ENCODE results near the gene KIF26B.

KIF26B gene

DNA sequence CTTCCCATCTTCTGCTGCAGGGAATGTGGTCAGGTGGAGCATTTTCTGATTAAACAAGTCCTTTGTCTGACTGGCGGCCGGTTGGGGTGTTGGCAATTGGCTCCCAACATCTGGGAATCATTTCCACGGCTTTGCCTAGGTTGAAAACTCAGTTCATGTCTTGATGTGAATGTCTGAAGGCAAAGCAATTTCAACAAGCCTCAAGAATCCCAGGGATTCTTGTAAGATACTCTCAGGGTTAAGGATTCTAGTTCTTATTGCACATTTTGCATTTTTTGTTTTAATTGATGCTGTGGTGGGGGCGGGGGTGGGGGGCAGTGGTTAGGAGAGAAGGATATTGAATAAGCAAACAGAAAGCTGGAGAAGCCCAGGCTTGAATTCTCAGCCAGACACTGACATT, 273.9 kb downstream of the KIF26B start:
- DNase-seq (ENCODE audit: low read depth), result no peak

DNA sequence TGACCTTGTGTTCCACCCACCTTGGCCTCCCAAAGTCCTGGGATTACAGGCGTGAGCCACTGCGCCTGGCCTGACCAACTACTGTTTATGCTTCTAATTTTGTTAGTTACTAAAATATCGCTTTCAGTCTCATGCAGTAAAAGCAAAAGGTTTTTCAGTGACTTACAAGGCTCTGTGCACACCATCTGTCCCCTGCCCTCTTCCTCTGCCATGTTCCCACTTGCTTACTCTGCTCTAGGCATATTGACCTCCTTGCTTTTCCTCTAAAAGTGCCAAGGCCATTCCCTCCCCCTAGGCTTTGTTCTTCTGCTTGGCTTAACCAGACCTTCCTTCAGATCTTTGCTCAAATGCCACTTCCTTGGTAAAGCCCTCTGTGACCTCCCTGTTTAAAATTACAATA, 276.9 kb downstream of the KIF26B start:
- no peak for DNase-seq (ENCODE audit: low read depth)

DNA sequence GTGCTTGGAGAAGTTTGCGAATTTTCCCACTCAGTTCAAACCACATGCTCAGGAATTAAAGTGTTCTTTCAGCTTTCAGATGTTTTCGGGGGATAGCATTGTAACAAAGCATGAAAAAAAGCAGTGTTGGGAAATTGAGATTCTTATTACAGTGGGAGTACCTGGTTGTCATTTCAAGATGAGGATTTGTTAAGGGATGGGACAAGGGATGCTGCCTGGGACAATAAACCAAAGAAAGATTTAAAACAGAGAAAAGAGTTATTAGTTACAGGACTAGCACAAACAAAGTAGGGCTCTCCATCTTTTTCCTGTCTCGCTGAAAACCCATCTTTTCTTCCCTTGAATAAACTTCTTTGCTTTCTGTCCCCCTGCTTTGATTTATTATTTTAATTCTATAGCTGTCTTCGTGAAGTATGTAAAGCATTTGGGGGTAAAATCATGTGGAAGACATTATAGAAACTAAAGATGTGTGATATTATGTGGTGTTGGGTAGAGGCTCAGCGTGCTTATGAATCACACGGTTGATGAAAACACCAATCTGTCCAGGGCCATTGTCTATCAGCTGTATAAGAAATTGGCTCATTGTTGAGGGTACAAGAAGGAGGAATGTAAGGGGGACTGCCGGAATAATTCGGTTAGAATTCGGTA, 277.6 kb downstream of the KIF26B start:
- DNase-seq (ENCODE audit: low read depth), result no peak

DNA sequence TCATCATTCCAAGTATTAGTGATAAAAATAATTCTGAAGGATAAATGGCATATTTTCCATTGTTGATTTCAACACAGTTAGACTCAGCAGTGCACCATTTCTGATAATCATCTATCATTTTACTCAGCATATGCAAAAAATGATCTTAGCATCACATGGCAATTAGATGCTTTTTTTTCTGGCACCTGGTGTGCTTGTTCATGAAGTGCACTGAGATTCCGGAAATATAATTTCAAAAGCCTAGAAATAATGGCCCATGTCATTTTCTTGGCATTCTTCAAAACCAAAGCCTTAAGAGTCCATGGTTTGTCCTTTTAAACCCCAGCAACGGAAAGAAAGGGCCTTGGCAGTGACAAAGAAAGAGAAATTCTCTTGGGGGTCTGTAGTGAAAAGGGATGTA, 278.8 kb downstream of the KIF26B start:
- DNase-seq (ENCODE audit: low read depth), result no peak

DNA sequence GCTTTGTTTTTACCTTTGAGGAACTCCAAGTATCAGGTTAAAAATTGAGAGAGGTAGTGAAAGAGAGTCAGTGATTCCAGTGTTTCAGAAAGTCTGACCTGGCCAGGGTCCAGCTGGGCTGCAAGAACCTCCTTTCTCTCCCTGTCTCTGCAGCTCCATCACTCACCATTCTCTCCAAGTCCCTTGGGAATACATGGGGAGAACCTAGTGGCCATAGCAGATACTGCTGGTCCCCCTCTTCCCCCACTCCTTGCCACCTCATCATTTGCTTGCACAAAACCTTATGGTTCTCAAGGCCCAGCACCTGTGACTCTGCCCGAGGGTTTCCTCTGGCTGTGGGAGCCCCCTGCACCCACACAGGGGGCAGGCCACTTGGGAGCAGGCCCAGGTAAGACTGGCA, 279.5 kb downstream of the KIF26B start:
- DNase-seq (ENCODE audit: low read depth), result no peak

DNA sequence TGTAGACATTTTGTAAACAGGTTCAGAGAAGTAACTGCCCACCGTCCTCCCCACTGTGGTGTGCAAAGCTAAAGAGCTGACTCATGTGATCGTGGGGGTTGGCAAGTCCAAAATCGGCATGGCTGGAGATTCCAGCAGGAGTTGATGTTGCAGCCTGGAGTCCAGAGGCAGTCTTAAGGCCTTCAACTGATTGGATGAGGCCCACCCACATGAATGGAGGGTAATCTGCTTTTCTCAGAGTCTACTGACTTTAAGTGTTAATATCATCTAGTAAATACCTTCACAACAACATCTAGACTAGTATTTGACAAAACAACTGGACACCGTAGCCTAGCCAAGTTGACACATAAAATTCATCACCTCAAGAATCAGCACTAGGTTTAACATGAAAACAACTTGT, 281.6 kb downstream of the KIF26B start:
- no peak for DNase-seq (ENCODE audit: low read depth)

DNA sequence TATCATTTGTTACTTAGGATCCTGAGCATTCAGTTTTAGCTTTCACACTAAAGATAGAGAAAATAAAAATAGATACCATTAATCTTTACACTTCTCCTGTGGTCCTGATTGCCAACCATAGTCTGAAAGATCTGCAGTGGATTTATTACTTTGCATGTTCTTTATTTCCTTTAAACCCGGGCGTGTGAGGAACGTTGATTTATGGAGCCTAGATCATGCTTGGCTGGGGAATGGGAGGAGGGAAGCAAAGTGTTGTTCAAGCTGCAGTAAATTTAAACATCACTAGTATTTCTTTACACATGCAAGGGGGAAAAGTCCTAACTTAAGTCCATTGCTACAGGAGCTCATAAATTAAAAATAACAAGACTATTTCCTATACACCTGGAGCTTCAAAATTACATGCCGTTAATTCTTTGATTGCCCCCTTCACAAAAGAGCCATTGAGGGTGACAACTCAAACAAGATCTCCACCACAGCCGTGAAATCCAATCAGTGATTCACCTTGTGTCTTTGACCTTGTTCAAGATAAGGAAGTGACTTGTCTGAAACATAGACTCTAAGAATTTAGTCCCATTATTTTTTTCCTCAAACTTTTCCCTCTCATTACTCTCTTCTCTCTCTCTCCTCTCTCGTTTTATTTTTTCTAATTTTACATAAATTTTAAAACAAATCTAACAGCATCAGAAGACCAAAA, 282.7 kb downstream of the KIF26B start:
- no peak for DNase-seq (ENCODE audit: low read depth)

DNA sequence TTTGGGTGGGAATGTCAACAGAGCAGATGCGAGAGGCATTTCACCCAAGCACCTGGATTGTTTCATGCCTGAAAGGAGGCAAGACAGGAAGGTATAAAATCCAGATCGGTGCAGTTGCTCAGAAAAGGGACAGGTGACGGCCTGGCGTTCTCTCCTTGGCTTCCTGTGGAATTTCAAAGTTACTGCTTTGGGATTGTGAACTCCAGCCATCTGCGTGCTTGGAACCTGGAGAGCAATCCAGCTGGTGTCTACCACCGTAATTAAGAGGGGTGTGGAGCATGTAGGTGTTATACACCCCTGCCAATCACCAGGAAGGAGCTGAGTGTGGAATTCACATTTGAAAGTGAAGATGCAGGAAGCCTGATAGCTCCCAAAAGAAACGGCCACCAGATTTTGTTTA, 286.1 kb downstream of the KIF26B start:
- DNase-seq (ENCODE audit: low read depth), result no peak

DNA sequence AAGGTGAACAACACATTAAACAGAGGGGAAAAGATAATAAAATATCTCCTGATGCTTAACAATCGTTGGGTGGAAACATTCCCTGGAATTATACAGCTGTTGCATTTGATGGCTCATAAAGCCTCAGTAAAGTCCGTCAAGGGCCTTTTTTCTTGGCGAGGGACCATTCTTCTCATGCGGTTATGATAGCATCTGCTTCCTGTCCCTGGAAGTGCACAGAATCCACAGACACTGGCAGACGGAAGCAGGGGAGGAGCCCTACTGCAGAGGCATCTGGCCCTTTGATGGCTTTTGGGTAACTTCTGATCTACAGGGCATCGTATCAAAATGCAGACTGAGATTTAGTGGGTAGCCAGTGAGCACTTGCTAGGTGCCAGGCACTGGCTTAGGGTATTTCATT, 286.9 kb downstream of the KIF26B start:
- no peak for DNase-seq (ENCODE audit: low read depth)

DNA sequence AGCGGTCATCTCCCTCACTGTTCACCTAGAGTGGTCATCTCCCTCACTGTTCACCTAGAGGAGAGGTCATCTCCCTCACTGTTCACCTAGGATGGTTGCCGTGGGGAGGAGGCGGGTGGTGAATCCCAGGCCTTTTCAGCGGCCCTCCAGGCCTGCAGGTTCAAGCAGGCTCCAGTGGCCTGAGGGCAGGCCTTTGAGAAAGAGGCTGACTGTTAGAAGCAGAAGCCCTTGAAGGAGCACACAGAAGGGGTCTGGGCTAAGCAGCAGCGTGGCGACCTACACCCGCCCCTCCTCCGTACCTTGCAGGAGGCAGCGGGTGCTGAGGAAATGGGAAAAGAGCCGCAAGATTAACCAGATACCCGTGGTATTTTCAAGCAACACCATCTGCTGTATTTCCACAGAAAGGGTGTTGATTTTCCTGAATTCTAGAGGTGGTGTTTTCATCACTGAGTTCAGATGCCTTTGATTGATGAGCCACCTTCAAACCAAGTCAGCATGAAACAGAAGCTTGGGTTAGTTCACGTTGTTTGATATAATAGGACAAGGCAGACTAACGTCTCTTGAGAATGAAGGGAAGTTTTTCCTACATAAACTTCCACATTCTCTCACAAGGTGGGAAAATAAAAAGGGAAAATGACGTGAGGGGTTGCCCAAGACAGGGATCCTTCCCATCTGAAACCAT, 289.5 kb downstream of the KIF26B start:
- DNase-seq (ENCODE audit: low read depth), result no peak

DNA sequence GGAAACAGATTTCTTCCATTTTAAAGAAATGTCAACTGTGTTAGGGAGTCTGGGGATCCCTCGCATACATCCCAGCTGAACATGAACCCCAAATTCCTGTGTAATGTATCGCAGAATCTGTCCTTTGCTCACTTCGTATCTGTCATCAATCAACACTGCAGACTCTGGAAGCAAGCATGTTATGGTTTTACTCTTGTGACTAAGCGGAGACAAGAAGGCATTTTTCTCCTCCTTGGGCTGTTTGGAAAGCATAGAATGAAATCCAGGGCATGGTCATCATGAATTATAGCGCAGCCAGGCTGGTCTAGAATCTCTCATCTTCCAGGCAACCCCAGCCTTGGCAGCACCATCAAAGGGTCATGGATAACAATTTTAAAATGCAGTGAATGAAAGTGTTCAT, 290.2 kb downstream of the KIF26B start:
- no peak for DNase-seq (ENCODE audit: low read depth)

DNA sequence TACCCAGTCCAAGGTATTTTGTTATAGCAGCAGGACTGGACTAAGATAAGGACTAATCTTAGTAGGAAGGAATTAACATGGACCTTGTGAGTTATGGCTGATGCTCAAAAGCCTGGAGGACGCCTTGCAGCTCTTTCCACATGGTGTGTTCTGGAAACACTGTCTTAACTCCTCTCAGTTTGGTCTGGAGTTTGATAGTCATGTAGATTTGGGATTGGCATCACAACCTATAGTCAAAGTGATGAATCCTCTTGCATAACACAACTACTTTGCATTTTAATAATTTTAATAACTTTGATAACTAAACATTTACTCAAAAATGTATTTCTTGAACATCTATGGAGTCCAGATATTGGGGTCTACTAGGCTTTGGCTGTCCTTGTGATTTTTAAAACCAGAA, 293.7 kb downstream of the KIF26B start:
- DNase-seq (ENCODE audit: low read depth), result no peak

DNA sequence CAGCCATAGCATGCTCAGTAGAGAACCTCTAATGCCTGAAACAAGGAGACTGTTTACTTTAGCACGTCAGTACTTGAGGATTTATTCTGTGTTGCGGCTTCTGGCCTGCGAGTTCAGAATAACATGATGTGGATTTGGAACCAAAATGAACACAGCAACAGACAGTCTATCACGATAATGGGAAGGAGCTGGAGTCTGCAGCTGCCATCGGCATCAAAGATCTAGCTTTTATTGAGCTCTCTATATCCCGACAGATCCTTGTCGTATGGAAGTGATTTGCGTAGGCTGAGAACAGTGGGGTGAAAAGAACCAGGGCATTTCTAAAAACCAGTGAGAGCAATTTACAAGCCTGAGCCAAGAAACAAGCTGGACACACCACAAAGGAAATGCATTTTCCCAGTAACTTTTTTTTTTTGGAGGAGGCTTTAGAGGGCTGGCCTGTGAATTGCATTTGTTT, 294.2 kb downstream of the KIF26B start:
- DNase-seq (ENCODE audit: low read depth), result no peak

DNA sequence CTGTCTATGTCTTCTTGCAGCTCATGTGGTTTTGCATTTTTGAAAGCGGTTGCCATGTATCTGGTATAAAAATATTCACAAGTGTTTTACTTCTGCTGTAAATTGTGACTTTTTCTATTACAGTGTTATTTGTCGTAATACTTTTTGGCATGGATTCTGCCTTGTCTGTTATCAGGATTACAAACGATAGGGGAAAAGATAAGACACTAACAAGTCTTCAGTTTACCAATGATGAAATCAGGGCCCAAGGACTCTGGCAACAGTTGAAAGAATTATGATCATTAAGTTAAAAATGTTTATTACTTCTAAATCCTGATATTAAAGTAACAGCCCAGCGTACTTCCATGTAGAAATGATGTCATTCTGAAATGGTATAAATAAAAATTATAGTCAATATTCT, 298.8 kb downstream of the KIF26B start:
- DNase-seq (ENCODE audit: low read depth), result no peak

DNA sequence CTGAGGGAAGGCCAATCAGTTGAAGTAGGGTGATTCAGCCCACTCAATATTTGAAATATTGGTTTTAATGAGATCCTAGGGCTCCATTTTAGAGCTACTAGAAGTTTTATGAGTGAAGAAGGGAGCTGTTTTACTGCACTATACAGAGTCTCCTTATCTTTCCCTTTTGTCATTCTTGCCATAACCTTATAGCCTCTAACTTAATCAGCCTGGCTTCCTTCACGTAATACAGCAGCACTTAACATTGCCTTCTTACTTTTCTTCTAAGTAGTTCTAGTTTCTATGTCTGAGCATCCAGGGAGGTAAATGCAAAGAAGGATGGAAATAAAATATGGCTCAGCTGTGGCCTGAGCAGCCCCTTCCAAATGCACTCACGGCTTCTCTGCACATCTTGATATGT, 299.3 kb downstream of the KIF26B start:
- DNase-seq (ENCODE audit: low read depth), result no peak

DNA sequence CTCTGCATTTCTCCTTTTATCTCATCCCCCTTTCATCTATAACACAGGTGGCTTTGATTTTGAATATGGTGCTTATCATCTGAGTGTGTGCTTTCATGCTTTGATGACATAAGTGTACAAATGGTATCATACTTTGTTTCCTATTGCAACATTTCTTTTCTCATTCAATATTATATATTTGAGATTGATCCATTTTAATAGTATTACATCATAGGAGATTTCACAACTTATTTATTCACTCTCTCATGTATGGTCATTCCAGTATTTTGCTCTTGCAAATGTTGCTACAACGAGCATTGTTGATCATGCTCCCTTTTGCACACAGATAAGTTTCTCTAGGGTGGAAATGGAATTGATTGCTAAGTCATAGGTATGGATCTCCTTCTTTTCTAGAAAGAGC, 302.8 kb downstream of the KIF26B start:
- no peak for DNase-seq (ENCODE audit: low read depth)

DNA sequence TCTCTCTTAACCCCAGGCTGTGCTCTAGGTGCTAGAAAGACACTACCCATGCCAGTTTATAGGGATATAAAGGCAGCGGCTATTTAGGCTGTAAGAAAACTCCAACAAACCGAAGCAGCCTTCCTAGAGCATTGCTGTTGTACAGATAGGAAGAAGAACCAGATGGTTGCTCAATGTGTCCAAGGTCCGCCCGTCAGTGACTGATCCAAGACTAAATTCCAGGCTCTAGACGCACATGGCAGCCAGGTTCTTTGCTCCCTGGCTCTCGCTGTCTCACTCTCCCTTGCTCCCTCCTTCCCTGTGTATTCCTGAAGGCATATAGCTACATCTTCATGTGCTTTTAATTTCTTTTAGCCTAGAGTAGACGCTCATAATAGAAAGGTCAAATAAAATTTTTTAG, 303.4 kb downstream of the KIF26B start:
- no peak for DNase-seq (ENCODE audit: low read depth)

DNA sequence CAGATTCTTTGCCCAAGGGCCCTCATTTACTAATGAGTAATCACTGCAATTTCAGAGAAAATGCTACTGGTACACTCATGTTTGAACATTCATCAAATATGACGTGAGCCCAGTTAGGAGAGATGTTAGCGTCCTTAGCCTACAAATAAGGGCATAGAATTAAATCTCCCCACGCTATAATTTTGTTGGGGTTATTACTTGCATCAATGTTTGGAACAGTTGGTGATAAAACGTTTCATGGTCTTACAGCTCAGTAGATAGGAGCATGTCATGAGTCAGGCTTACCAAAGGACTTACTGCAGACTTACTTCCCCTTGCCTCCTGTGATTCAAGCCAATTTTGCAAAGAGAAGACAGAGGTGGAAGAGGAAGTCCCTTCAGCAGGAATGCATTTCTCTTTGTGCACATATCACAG, 304.0 kb downstream of the KIF26B start:
- DNase-seq (ENCODE audit: low read depth), result no peak

DNA sequence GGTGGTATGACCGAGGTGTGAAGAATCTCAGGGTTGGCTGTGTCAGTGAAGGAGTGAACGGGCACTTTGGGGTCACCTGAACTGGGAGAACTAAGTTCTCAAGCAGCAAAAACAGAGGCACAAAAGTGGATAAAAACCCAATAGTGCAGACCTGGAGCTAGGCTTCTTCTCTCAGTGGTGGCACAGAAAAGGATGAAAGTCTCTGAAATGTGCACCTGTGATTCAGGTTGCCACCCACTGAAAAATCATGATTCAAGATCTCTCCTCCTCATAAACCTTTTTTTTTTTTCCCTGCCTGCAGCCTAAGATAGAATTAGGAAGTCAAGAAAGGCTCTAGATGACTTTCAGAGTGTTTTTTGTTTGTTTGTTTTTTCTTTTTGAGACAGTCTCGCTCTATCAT, 304.8 kb downstream of the KIF26B start:
- DNase-seq (ENCODE audit: low read depth), result no peak

DNA sequence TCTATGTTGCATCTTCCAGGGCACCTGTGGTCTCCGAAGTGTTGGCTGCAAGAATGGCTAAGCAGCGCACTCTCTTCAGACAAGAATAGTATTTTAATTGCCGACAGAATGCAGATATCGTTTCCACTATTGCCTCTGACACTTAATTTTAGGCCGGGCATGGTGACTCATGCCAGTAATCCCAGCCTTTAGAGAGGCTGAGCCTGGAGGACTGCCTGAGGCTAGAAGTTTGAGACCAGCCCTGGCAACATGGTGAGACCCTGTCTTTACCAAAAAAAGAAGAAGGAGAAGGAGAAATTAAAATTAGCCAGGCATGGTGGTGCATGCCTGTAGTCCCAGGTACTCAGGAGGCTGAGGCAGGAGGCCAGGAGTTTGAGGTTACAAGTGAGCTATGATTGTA, 306.9 kb downstream of the KIF26B start:
- DNase-seq (ENCODE audit: low read depth), result no peak

DNA sequence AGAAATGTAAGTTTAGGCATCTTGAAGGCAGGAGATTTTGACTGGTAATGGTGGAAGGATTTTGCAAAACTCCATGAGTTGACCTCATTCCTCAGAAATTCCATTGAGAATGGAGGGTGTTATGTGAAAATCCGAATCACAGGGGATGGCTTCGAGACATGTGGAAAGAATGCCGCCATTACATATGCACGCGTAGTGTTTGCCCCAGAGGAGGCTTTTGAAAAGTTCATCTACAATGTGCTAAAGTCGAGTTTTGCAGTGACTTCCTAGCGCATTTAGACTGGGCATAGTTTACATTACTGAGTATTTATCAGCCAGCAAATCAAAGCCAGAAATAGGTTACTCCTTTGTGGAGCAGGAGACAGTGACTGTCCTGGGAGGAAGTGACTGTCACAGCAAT, 307.4 kb downstream of the KIF26B start:
- no peak for DNase-seq (ENCODE audit: low read depth)

DNA sequence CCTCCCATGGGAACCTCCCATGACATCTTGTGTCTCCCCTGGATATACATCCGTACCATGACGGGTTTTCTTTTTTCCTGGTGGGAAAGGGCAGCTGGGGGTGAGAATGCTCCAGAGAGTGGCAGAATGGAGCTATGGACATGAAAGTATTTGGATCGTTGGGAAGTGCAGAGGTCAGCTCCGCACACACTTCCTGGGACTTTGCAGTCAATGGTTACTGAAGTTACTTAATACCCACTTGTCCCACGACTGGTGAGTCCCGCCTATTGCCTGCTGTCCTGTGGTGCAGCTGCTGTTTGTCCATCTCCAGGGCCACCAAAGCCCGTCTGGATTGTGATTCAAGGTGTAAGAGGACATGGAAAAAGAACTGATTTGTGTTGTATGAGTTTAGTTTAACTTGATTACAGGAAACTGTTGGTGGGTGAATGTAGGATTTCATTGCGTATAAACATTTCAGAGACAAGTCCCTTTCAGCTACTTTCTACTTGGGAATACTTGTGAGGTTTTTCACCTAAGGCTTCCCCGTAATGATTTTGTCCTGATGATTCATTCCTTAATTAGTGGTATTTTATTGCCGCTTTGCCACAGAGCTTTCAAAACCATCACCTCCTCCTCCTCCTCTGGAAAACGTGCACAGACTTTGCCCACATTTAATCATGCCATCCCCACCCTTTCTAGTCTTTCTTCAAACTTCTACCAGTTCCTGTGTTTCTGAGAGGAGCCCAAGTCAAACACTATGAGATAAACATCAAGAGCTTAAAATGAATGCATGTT, 308.8 kb downstream of the KIF26B start:
- DNase-seq (ENCODE audit: low read depth), result no peak

DNA sequence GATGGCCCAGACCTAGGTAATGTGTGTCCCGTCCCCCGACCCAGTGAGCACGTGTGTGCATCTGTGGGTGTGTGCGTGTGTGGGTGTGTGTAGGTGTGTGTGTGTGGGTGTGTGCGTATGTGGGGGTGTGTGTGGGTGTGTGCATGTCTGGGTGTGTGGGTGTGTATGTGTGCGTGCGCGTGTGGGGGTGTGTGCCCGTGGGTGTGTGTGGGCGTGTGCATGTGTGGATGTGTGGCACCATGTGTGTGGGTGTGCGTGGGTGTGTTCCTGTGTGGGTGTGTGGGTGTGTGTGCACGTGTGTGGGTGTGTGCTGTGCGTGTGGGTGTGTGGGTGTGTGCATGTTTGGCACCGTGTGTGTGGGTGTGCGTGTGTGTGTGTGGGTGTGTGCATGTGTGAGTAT, 309.5 kb downstream of the KIF26B start:
- no peak for DNase-seq (ENCODE audit: low read depth)
